DND-41 (cell line): ENCODE measurements around the gene ZFHX3.

Experiments
- ATAC-seq: fragments of 200-7000 bp; cut with Tn5 transposase; 3 replicates; pipeline ENCODE4 v1.9.1; 2021; ENCODE audit warnings: low read depth; ENCODE audit not compliant: insufficient read depth
- DNase-seq: peaks from one replicate; pipeline ENCODE4 v3.0.0-alpha.2; 2020
- H2AFZ ChIP-seq: 2 replicates; pipeline ENCODE4 v1.6.0; 2012; ENCODE audit warnings: low read depth, low read length
- H3K27ac ChIP-seq: 2 replicates; pipeline ENCODE4 v1.5.1; 2012; ENCODE audit warnings: low read length, inconsistent platforms
- H3K27me3 ChIP-seq: fragments of 200-600 bp; sonication (generic); 2 replicates; pipeline ENCODE4 v1.6.0; 2012; ENCODE audit warnings: low read length, mild to moderate bottlenecking, inconsistent platforms; ENCODE audit not compliant: insufficient read depth, poor library complexity
- H3K36me3 ChIP-seq: 2 replicates; pipeline ENCODE4 v1.5.1; 2012; ENCODE audit warnings: low read length, inconsistent platforms; ENCODE audit not compliant: insufficient read depth
- H3K4me1 ChIP-seq: 2 replicates; pipeline ENCODE4 v1.5.1; 2012; ENCODE audit warnings: mild to moderate bottlenecking, low read length; ENCODE audit not compliant: insufficient read depth
- H3K4me2 ChIP-seq: 2 replicates; pipeline ENCODE4 v1.6.0; 2012; ENCODE audit warnings: mild to moderate bottlenecking, moderate library complexity, low read length, inconsistent platforms; ENCODE audit not compliant: insufficient read depth
- H3K4me3 ChIP-seq, 2 experiments: fragments of 200-600 bp in 1 of 2; shearing (Covaris generic) in 1 of 2; 2 replicates each; pipeline ENCODE4 v1.5.1; 2012 to 2016; ENCODE audit warnings: inconsistent platforms in 2 of 2, low read length in 2 of 2, mild to moderate bottlenecking in 2 of 2, low read depth in 1 of 2, moderate library complexity in 1 of 2
- H3K79me2 ChIP-seq: 2 replicates; pipeline ENCODE4 v1.6.0; 2012; ENCODE audit warnings: low read length, inconsistent platforms; ENCODE audit not compliant: insufficient read depth
- H3K9ac ChIP-seq: 2 replicates; pipeline ENCODE4 v1.6.0; 2012; ENCODE audit warnings: low read depth, mild to moderate bottlenecking, inconsistent platforms, low read length, moderate library complexity
- H3K9me3 ChIP-seq: 2 replicates; pipeline ENCODE4 v1.5.1; 2012; ENCODE audit warnings: low read length, moderate library complexity, mild to moderate bottlenecking, inconsistent platforms; ENCODE audit not compliant: insufficient read depth, severe bottlenecking
- H4K20me1 ChIP-seq: 2 replicates; pipeline ENCODE4 v1.6.0; 2012; ENCODE audit warnings: low read length; ENCODE audit not compliant: insufficient read depth
- CTCF ChIP-seq: IDR thresholded peaks from 2 replicates; pipeline ENCODE4 v1.5.1; 2012; ENCODE audit warnings: borderline replicate concordance, low read length, moderate library complexity, mild to moderate bottlenecking; ENCODE audit not compliant: poor library complexity, severe bottlenecking; ENCODE audit errors: extremely low read depth
- EZH2 ChIP-seq: IDR thresholded peaks from 3 replicates; pipeline ENCODE4 v1.6.1; 2012; ENCODE audit warnings: borderline replicate concordance, low read depth, mild to moderate bottlenecking, moderate library complexity, low read length, inconsistent platforms; ENCODE audit not compliant: severe bottlenecking

ZFHX3 gene

GRCh38 chr16:72821185-72821950 lies 226.6 kb downstream of the ZFHX3 start:
- H3K4me2 ChIP-seq: no peak overlapping the region
- H3K27me3 ChIP-seq: no peaks in the 10 kb centered on the region
- H4K20me1 ChIP-seq: no peaks in the 10 kb centered on the region
- no peaks in the 10 kb centered on the region for H3K36me3 ChIP-seq
- H3K4me1 ChIP-seq: no peaks in the 10 kb centered on the region
- ATAC-seq (no peak), DNase-seq (no peak)
- TF ChIP-seq EZH2 (no peak), CTCF (no peak)
- H2AFZ ChIP-seq: no peak overlapping the region
- no peaks in the 10 kb centered on the region for H3K79me2 ChIP-seq
- H3K4me3 ChIP-seq: no peak overlapping the region
- no peak overlapping the region for H3K9ac ChIP-seq
- no peak overlapping the region for H3K27ac ChIP-seq
- H3K9me3 ChIP-seq: no peaks in the 10 kb centered on the region

- H3K27ac ChIP-seq: no peak overlapping the region
- TF ChIP-seq EZH2 (no peak), CTCF (no peak)
- no peak overlapping the region for H3K4me2 ChIP-seq
Observed at GRCh38 chr16:72819345-72819744, 228.6 kb downstream of the ZFHX3 start.

GRCh38 chr16:72818236-72818845 lies 229.6 kb downstream of the ZFHX3 start:
- no peaks in the 10 kb centered on the region for H3K79me2 ChIP-seq
- H3K27me3 ChIP-seq: no peaks in the 10 kb centered on the region
- H3K4me1 ChIP-seq: no peaks in the 10 kb centered on the region
- no peaks in the 10 kb centered on the region for H4K20me1 ChIP-seq
- TF ChIP-seq EZH2: no peak
- TF ChIP-seq CTCF: peak; percentile 30
- H3K9ac ChIP-seq: no peak overlapping the region
- no peak overlapping the region for H3K4me3 ChIP-seq
- H3K4me2 ChIP-seq: no peak overlapping the region
- DNase-seq (no peak), ATAC-seq (no peak)
- no peaks in the 10 kb centered on the region for H3K36me3 ChIP-seq
- H3K9me3 ChIP-seq: no peaks in the 10 kb centered on the region
- no peak overlapping the region for H2AFZ ChIP-seq
- no peak overlapping the region for H3K27ac ChIP-seq

More at GRCh38 chr16:72819345-72819744, 228.6 kb downstream of the ZFHX3 start:
- H3K9ac ChIP-seq: no peak overlapping the region
- no peak overlapping the region for H3K4me3 ChIP-seq
- ATAC-seq (no peak), DNase-seq (no peak)
- no peaks in the 10 kb centered on the region for H3K9me3 ChIP-seq
- H3K36me3 ChIP-seq: no peaks in the 10 kb centered on the region
- H3K4me1 ChIP-seq: no peaks in the 10 kb centered on the region
- H2AFZ ChIP-seq: no peak overlapping the region
- H3K27me3 ChIP-seq: no peaks in the 10 kb centered on the region
- no peaks in the 10 kb centered on the region for H3K79me2 ChIP-seq
- H4K20me1 ChIP-seq: no peaks in the 10 kb centered on the region
